ENCODE results near the gene RASIP1. TPM values are rescaled to one million over a fixed set of nuclear protein-coding genes. Genes with fewer than 3 reads are reported as not detected.

Gene RASIP1
- polyA plus RNA-seq, 1 experiment = 1.1 TPM

DNA sequence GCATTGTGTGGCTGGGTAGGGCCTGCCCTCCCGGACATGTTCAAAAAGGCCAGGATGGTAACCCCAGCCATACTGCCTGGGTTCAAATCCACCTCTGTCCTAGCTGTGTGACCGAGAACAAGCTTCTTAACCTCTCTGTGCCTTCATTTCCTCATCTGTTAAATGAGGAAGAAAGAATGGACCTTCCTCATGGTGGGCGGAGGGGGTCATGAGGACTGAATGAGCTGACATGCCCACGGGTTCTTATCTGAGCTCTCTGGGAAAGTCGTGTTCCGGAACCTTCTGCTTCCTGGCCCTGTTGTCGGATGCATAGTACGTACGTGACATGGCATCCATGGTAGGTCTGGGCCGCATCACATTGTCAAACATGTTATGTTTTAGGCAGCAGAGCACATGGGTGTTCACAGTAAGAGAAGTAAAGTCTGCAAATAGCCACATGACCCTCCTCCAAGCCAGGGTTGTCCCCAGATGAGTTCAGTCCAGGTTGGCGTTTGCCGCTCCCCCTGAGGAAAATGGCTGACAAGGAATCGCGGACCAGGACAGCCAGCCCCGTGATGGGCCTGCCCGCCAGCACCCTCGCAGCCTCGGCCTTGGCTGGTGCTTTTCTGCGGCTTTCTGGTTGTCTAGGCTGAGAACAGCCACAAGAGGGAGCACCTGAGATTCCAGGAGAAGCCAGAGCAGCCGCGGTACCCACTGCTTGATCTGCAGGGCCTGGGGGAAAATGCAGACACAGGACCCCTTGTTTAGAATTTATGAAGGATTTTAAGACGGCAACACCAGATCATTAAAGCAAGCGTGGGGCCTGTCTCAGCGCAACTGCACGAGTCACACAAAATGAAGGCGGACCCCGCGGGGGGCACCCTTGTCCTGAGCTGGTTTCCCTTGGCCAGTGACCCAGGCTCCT lies 65.2 kb downstream of the RASIP1 start:
- peak; percentile 92 for TF ChIP-seq CTCF (IDR thresholded peaks at IDR 0.05; ENCODE audit: insufficient read depth, low read depth, low read length)
- ChIA-PET CTCF (interaction anchor here (0.7 to 2.8 kb wide), 36 partner anchors 8 to 170 kb away, joined by 3 to 22 read pairs (median 4); partner anchors contain the start of genes CA11, FUT2, HSD17B14 and IZUMO1), POLR2A (no interaction called here)
- no peaks in the 10 kb centered on the region; the same call in 1 of the 2 replicates for H3K27me3 ChIP-seq (ENCODE audit: control insufficient read depth, insufficient read depth, low read length)
- no peaks in the 10 kb centered on the region for H3K36me3 ChIP-seq (ENCODE audit: control insufficient read depth, insufficient read depth, low read length)
- no peak overlapping the region for H3K4me3 ChIP-seq (ENCODE audit: low read depth, low read length)
- peak; percentile 12 for DNase-seq (ENCODE audit: low read depth)

DNA sequence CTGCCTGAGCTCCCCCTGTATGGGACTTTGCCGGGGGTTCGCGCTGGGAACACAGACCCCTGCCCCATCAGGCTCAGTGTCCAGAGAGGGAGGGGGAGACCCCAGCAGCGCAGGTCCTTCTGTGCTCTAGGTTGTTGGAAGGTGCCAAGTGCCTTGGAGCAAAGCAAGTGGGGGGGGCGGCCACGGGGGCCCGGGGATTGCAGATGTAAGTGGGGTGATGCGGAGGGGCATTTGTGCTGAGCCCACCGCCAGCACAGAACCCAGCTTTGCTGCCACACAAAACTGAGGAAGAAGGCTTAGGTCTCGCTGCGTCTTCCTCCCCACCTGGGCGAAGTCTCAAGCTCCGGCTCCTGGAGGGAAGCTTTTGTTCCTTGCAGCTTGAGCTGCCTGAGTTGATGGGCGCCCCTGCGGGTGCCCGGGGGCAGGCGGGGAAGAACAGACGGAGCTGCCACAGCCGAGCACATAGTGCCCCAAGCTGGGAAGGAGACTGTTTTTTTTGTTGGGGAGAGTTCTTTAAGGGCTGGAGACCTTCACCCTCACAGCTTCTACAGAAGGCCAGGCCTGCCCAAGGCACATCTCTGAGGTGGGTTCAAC lies 66.1 kb downstream of the RASIP1 start:
- no peak for DNase-seq (ENCODE audit: low read depth)
- CTCF ChIA-PET = interaction anchor here (0.8 to 2.8 kb wide), 25 partner anchors 8 to 184 kb away, joined by 3 to 22 read pairs (median 4); partner anchors contain the start of genes CA11 and HSD17B14
- POLR2A ChIA-PET = no interaction called here
- Histone ChIP-seq H3K4me3 (ENCODE audit: low read depth, low read length) (no peak overlapping the region), H3K27me3 (ENCODE audit: control insufficient read depth, insufficient read depth, low read length) (no peaks in the 10 kb centered on the region; the same call in 1 of the 2 replicates), H3K36me3 (ENCODE audit: control insufficient read depth, insufficient read depth, low read length) (no peaks in the 10 kb centered on the region)
- TF ChIP-seq CTCF (IDR thresholded peaks at IDR 0.05; ENCODE audit: insufficient read depth, low read depth, low read length) = no peak

GRCh38 chr19:48673436-48674100 lies 66.8 kb downstream of the RASIP1 start:
- Histone ChIP-seq H3K36me3 (ENCODE audit: control insufficient read depth, insufficient read depth, low read length) (no peaks in the 10 kb centered on the region), H3K4me3 (ENCODE audit: low read depth, low read length) (no peak overlapping the region), H3K27me3 (ENCODE audit: control insufficient read depth, insufficient read depth, low read length) (no peaks in the 10 kb centered on the region; the same call in 1 of the 2 replicates)
- ChIA-PET CTCF (interaction anchor here (0.9 to 2.8 kb wide), 12 partner anchors 9 to 183 kb away, joined by 3 to 22 read pairs (median 4); no protein-coding TSS in a partner anchor), POLR2A (no interaction called here)
- DNase-seq (ENCODE audit: low read depth) = no peak
- no peak for TF ChIP-seq CTCF (IDR thresholded peaks at IDR 0.05; ENCODE audit: insufficient read depth, low read depth, low read length)

DNA sequence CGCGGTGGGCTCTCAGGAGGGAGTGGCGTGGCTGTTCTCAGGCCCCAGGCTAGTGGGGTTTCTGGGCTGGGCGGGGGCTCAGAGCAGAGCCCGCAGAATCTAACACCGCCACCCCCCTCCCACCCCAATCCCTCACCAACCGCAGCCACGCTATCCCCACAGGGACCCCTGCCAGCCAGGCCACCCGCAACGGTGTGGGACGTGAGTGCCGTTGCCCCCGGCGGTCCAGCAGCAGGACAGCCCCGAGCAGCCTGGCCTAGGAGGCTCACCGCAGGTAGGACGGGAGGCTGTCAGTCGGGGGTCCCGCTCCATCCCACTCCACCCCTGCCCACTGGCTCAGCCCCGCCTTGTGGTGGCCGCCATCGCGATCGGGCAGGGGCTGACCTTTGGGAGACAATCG lies 67.4 kb downstream of the RASIP1 start, which contains the start of gene NTN5:
NTN5 (minus strand) TSS at position 24 of the 400 bp plus-strand sequence. CDS start 2,031 bp downstream, outside the sequence.
- POLR2A ChIA-PET = no interaction called here
- H3K27me3 ChIP-seq (ENCODE audit: control insufficient read depth, insufficient read depth, low read length) = no peaks in the 10 kb centered on the region; the same call in 1 of the 2 replicates
- no peak for TF ChIP-seq CTCF (IDR thresholded peaks at IDR 0.05; ENCODE audit: insufficient read depth, low read depth, low read length)
- CTCF ChIA-PET = interaction anchor here (1.4 kb wide), 1 partner anchor 9 kb away, joined by 4 read pairs; no protein-coding TSS in a partner anchor
- H3K4me3 ChIP-seq (ENCODE audit: low read depth, low read length) = no peak within 1 kb of the TSS
- no peaks in the 10 kb centered on the region for H3K36me3 ChIP-seq (ENCODE audit: control insufficient read depth, insufficient read depth, low read length)
- no peak for DNase-seq (ENCODE audit: low read depth)
